GM18951 (cell line): ENCODE data around the gene PHF23.

Source experiments
- POLR2A ChIP-seq: IDR thresholded peaks from 4 replicates; pipeline ENCODE4 v1.6.1; 2011; ENCODE audit warnings: mild to moderate bottlenecking; ENCODE audit not compliant: insufficient read length, insufficient read depth; ENCODE audit errors: extremely low read depth
- in situ Hi-C: fragments of 300-500 bp; cut with MboI; formaldehyde crosslinking; loops from one replicate; pipeline ENCODE4 v1.12.0; 2022; ENCODE audit warnings: low sequenced_read_pairs, mixed read lengths, inconsistent platforms; ENCODE audit not compliant: unreplicated experiment

The PHF23 gene

GRCh38 chr17:7262935-7263800, 23.9 kb upstream of the PHF23 start:
- no peak for TF ChIP-seq POLR2A
- in situ Hi-C loops, result no loop called here

- no peak for TF ChIP-seq POLR2A
- in situ Hi-C loops, result no loop called here
Observed at GRCh38 chr17:7262192-7262934, 23.1 kb upstream of the PHF23 start, which contains the start of gene CLDN7. Gene CLDN7, minus strand, starts transcription at chr17:7262478. Its CDS starts 435 bp downstream, at chr17:7262043.

- no peak for TF ChIP-seq POLR2A
- in situ Hi-C loops, result no loop called here
Observed at GRCh38 chr17:7261379-7262191, 22.3 kb upstream of the PHF23 start.

GRCh38 chr17:7260651-7261378, 21.6 kb upstream of the PHF23 start:
- in situ Hi-C loops, result no loop called here
- peak; percentile 26 for TF ChIP-seq POLR2A

GRCh38 chr17:7260151-7260550, 20.9 kb upstream of the PHF23 start:
- in situ Hi-C loops, result no loop called here
- no peak for TF ChIP-seq POLR2A

GRCh38 chr17:7259555-7259889, 20.3 kb upstream of the PHF23 start:
- TF ChIP-seq POLR2A, result no peak
- in situ Hi-C loops, result no loop called here

- in situ Hi-C loops, result no loop called here
- TF ChIP-seq POLR2A, result no peak
Observed at GRCh38 chr17:7258731-7259554, 19.7 kb upstream of the PHF23 start.

GRCh38 chr17:7256766-7257456, 17.7 kb upstream of the PHF23 start:
- no peak for TF ChIP-seq POLR2A
- in situ Hi-C loops, result no loop called here

- in situ Hi-C loops, result no loop called here
- TF ChIP-seq POLR2A, result no peak
Observed at GRCh38 chr17:7254511-7254910, 15.3 kb upstream of the PHF23 start.

GRCh38 chr17:7253082-7253481, 13.8 kb upstream of the PHF23 start:
- TF ChIP-seq POLR2A, result no peak
- in situ Hi-C loops, result no loop called here
